Measurements from ENCODE around the gene NEK4. TPM values are rescaled to one million over a fixed set of nuclear protein-coding genes. Genes with fewer than 3 reads are reported as not detected.
A peak's percentile ranks its signal among the peaks of the same experiment; 100 is the strongest.

The NEK4 gene
- total RNA-seq, 1 donor from 2014 or later = 52.3 TPM

DNA sequence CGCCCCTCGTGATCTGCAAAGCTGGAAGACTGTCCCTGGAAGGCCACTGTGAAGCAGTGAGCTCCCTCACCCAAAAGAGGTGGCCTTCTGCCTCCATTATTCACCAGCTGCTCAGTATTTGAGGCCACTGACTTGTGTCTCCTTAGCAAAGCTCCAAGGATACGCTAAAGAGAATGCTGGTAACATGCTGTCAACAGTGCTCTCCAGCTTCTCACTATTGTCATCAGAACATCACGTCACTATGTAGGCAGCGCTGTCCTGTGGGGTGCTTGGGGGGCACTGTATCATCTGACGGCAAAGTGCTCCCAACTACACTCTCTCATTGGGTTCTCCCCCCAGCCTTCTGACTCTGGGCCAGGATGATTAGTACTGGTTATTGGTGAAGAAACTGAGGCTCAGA is 45.5 kb upstream of the NEK4 start:
- TF ChIP-seq, protein P1, sequence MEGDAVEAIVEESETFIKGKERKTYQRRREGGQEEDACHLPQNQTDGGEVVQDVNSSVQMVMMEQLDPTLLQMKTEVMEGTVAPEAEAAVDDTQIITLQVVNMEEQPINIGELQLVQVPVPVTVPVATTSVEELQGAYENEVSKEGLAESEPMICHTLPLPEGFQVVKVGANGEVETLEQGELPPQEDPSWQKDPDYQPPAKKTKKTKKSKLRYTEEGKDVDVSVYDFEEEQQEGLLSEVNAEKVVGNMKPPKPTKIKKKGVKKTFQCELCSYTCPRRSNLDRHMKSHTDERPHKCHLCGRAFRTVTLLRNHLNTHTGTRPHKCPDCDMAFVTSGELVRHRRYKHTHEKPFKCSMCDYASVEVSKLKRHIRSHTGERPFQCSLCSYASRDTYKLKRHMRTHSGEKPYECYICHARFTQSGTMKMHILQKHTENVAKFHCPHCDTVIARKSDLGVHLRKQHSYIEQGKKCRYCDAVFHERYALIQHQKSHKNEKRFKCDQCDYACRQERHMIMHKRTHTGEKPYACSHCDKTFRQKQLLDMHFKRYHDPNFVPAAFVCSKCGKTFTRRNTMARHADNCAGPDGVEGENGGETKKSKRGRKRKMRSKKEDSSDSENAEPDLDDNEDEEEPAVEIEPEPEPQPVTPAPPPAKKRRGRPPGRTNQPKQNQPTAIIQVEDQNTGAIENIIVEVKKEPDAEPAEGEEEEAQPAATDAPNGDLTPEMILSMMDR (conservative IDR thresholded peaks at IDR 0.05) = no peak
- Mint-ChIP-seq H3K4me3 (no peak overlapping the region), H3K27ac (ENCODE audit: unreplicated experiment) (no peak overlapping the region), H3K9me3 (no peaks in the 10 kb centered on the region), H3K4me1 (no peaks in the 10 kb centered on the region), H3K36me3 (ENCODE audit: low read depth) (no peaks in the 10 kb centered on the region), H3K27me3 (ENCODE audit: low read depth) (no peaks in the 10 kb centered on the region)
- no peak for DNase-seq (ENCODE audit: low read depth, low spot score)

DNA sequence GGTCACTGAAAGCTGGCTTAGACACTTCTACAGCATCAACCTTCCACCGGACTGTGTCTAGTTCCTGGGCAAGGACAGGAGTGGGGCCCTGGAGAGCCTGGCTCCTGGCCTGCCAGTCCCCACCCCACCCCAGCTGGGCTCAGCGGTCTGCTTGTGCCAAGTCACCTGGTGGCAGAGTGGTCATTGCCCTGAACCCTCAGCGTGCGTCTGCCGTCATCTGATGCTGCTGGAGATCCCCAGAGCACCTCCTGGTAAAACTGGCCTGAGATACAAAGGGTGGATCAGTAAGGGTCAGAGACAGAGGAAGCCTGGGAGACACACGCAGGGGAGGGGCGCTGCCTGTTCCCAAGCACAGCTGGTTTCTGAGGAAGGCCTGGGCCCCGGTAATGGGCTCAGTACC is 43.1 kb upstream of the NEK4 start:
- Mint-ChIP-seq H3K27ac (ENCODE audit: unreplicated experiment) (no peak overlapping the region), H3K36me3 (ENCODE audit: low read depth) (no peaks in the 10 kb centered on the region), H3K4me3 (no peak overlapping the region), H3K4me1 (no peaks in the 10 kb centered on the region), H3K27me3 (ENCODE audit: low read depth) (no peaks in the 10 kb centered on the region), H3K9me3 (no peaks in the 10 kb centered on the region)
- TF ChIP-seq, protein P1 (conservative IDR thresholded peaks at IDR 0.05) = no peak
- no peak for DNase-seq (ENCODE audit: low read depth, low spot score)

- Mint-ChIP-seq H3K4me1 (no peaks in the 10 kb centered on the region), H3K27me3 (ENCODE audit: low read depth) (no peaks in the 10 kb centered on the region), H3K9me3 (no peaks in the 10 kb centered on the region), H3K36me3 (ENCODE audit: low read depth) (no peaks in the 10 kb centered on the region), H3K27ac (ENCODE audit: unreplicated experiment) (peak overlapping the region; percentile 91), H3K4me3 (no peak overlapping the region)
- DNase-seq (ENCODE audit: low read depth, low spot score) = no peak
- TF ChIP-seq, protein P1 (conservative IDR thresholded peaks at IDR 0.05) = no peak
Observed at GRCh38 chr3:52811452-52812011, 40.8 kb upstream of the NEK4 start.

- Mint-ChIP-seq H3K4me3 (no peak overlapping the region), H3K9me3 (no peaks in the 10 kb centered on the region), H3K27ac (ENCODE audit: unreplicated experiment) (peak overlapping the region; percentile 91), H3K4me1 (no peaks in the 10 kb centered on the region), H3K27me3 (ENCODE audit: low read depth) (no peaks in the 10 kb centered on the region), H3K36me3 (ENCODE audit: low read depth) (no peaks in the 10 kb centered on the region)
- TF ChIP-seq, protein P1 (conservative IDR thresholded peaks at IDR 0.05) = no peak
- DNase-seq (ENCODE audit: low read depth, low spot score) = no peak
Observed at GRCh38 chr3:52810923-52811322, 40.2 kb upstream of the NEK4 start.

- peak overlapping the region; percentile 43 for H3K27ac Mint-ChIP-seq (ENCODE audit: unreplicated experiment)
- no peak overlapping the region for H3K4me3 Mint-ChIP-seq
- no peak for DNase-seq (ENCODE audit: low read depth, low spot score)
- TF ChIP-seq, protein P1 (conservative IDR thresholded peaks at IDR 0.05) = no peak
- H3K9me3 Mint-ChIP-seq = no peaks in the 10 kb centered on the region
- H3K4me1 Mint-ChIP-seq = no peaks in the 10 kb centered on the region
- H3K36me3 Mint-ChIP-seq (ENCODE audit: low read depth) = no peaks in the 10 kb centered on the region
- no peaks in the 10 kb centered on the region for H3K27me3 Mint-ChIP-seq (ENCODE audit: low read depth)
Observed at GRCh38 chr3:52809662-52810377, 39.1 kb upstream of the NEK4 start.
